Thyroid gland (tissue), 4 donors: ENCODE results near the gene POLN.

ENCODE experiments used
- CTCF ChIP-seq, 6 experiments: fragments of 200-600 bp in 3 of 6; fragments of 450-650 bp in 3 of 6; sonication (generic) in 3 of 6; IDR thresholded peaks; one replicate each; pipeline ENCODE4 v1.5.1; 2016 to 2019; ENCODE audit warnings: antibody characterized with exemption in 6 of 6, mild to moderate bottlenecking in 2 of 6, inconsistent platforms in 1 of 6, moderate library complexity in 1 of 6
- POLR2A ChIP-seq, 2 donors: fragments of 450-650 bp; IDR thresholded peaks; one replicate each; pipeline ENCODE4 v1.6.1; 2017; ENCODE audit warnings: antibody characterized with exemption in 2 of 2, mild to moderate bottlenecking in 2 of 2, moderate library complexity in 1 of 2

DNA sequence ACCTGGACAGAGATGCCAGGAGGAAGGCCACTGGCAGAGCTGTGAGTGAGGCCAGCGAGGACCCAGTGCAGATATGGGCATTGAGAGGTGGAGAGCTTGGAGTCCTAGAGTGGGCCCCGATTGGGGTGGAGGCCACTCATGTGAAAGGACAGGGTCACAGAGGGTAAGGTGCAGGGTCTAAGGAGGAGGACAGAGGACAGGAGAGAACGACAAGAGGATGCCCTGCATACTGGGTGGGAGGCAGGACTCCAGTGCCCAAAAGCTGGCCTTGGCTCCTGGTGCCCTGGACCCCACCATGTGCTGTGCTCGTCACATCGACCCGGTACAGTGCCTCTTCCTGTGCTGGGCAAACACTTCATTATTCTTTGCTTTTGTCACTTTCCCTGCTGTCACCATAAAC lies 116.1 kb downstream of the POLN start:
- no peak for TF ChIP-seq CTCF (IDR thresholded peaks at IDR 0.05)
- TF ChIP-seq POLR2A (IDR thresholded peaks at IDR 0.05) = no peak
